ENCODE data around the gene PTH1R. TPM values are rescaled to one million over a fixed set of nuclear protein-coding genes. Genes with fewer than 3 reads are reported as not detected.

The PTH1R gene
- polyA plus RNA-seq, 3 donors: not detected

GRCh38 chr3:46884427-46884826 is 6.9 kb downstream of the PTH1R start:
- Mint-ChIP-seq H3K27ac (no peak overlapping the region), H3K36me3 (peaks cover 0 to 13% of the 10 kb centered on the region in 2 donors), H3K9me3 (peaks cover 0 to 16% (median 6%) of the 10 kb centered on the region in 7 donors), H3K27me3 (ENCODE audit: low read depth in 3 of 3) (peaks cover 61 to 83% (median 62%) of the 10 kb centered on the region in 3 donors), H3K4me3 (peak overlapping the region in 1 of 2 donors; percentile 82), H3K4me1 (peaks cover 12% of the 10 kb centered on the region)
- no peak for TF ChIP-seq CTCF (IDR thresholded peaks at IDR 0.05)
- H3K4me1 ChIP-seq (ENCODE audit: control insufficient read depth in 1 of 2, insufficient read depth in 2 of 2, low read length in 2 of 2): peaks cover 12 to 19% of the 10 kb centered on the region in 2 donors
- peaks cover 28 to 64% of the 10 kb centered on the region in 2 donors for H3K27me3 ChIP-seq (ENCODE audit: control insufficient read depth in 2 of 2, insufficient read depth in 2 of 2, low read length in 2 of 2)
- H3K9ac ChIP-seq (ENCODE audit: insufficient read depth, low read length, poor library complexity, severe bottlenecking): no peak overlapping the region
- H3K9me3 ChIP-seq (replicated peaks in 1 of 2; ENCODE audit: control insufficient read depth in 1 of 2, insufficient read depth in 1 of 2, low read length in 2 of 2): peaks cover 0 to 8% of the 10 kb centered on the region in 2 donors
- 84% methylated on average over 5 of the region's 5 CpGs for WGBS (ENCODE audit: insufficient coverage)
- no peak overlapping the region for H3K4me3 ChIP-seq (replicated peaks in 1 of 3; ENCODE audit: low read depth in 2 of 3, low read length in 3 of 3)
- intact Hi-C loops (cut with micrococcal nuclease): no loop called here
- no peak overlapping the region for H3K4me2 ChIP-seq (replicated peaks; ENCODE audit: extremely low read depth, low read length, poor library complexity, severe bottlenecking)
- DNase-seq: no peak
- H4K20me1 ChIP-seq (ENCODE audit: insufficient read depth, low read length): no peaks in the 10 kb centered on the region
- no peak overlapping the region for H3K27ac ChIP-seq (ENCODE audit: low read depth in 1 of 2, low read length in 2 of 2)
- no peaks in the 10 kb centered on the region for H3K36me3 ChIP-seq (replicated peaks in 1 of 2; ENCODE audit: control insufficient read depth in 1 of 2, insufficient read depth in 2 of 2, low read length in 2 of 2)
- no peaks in the 10 kb centered on the region for H3K79me2 ChIP-seq (ENCODE audit: insufficient read depth, low read length)
- H2AFZ ChIP-seq (ENCODE audit: insufficient read depth, low read depth, low read length, poor library complexity, severe bottlenecking): no peak overlapping the region

- H2AFZ ChIP-seq (ENCODE audit: insufficient read depth, low read depth, low read length, poor library complexity, severe bottlenecking): no peak overlapping the region
- H3K36me3 ChIP-seq (replicated peaks in 1 of 2; ENCODE audit: control insufficient read depth in 1 of 2, insufficient read depth in 2 of 2, low read length in 2 of 2): no peaks in the 10 kb centered on the region
- H3K4me3 ChIP-seq (replicated peaks in 1 of 3; ENCODE audit: low read depth in 2 of 3, low read length in 3 of 3): no peak overlapping the region
- no peak overlapping the region for H3K27ac Mint-ChIP-seq
- H3K27me3 Mint-ChIP-seq (ENCODE audit: low read depth in 3 of 3): peaks cover 59 to 81% (median 63%) of the 10 kb centered on the region in 3 donors
- H3K27me3 ChIP-seq (ENCODE audit: control insufficient read depth in 2 of 2, insufficient read depth in 2 of 2, low read length in 2 of 2): peaks cover 28 to 64% of the 10 kb centered on the region in 2 donors
- no peak overlapping the region for H3K27ac ChIP-seq (ENCODE audit: low read depth in 1 of 2, low read length in 2 of 2)
- H3K4me1 Mint-ChIP-seq: peaks cover 12% of the 10 kb centered on the region
- H4K20me1 ChIP-seq (ENCODE audit: insufficient read depth, low read length): no peaks in the 10 kb centered on the region
- peaks cover 0 to 16% (median 6%) of the 10 kb centered on the region in 7 donors for H3K9me3 Mint-ChIP-seq
- no peak overlapping the region for H3K9ac ChIP-seq (ENCODE audit: insufficient read depth, low read length, poor library complexity, severe bottlenecking)
- peaks cover 12 to 19% of the 10 kb centered on the region in 2 donors for H3K4me1 ChIP-seq (ENCODE audit: control insufficient read depth in 1 of 2, insufficient read depth in 2 of 2, low read length in 2 of 2)
- no peak overlapping the region for H3K4me2 ChIP-seq (replicated peaks; ENCODE audit: extremely low read depth, low read length, poor library complexity, severe bottlenecking)
- H3K79me2 ChIP-seq (ENCODE audit: insufficient read depth, low read length): no peaks in the 10 kb centered on the region
- peak overlapping the region in 1 of 2 donors; percentile 82 for H3K4me3 Mint-ChIP-seq
- peaks cover 0 to 13% of the 10 kb centered on the region in 2 donors for H3K36me3 Mint-ChIP-seq
- no peak for TF ChIP-seq CTCF (IDR thresholded peaks at IDR 0.05)
- intact Hi-C loops (cut with micrococcal nuclease): no loop called here
- no peak for DNase-seq
- no CpG with 5 or more reads among the region's 7 CpGs for WGBS (ENCODE audit: insufficient coverage)
- peaks cover 0 to 8% of the 10 kb centered on the region in 2 donors for H3K9me3 ChIP-seq (replicated peaks in 1 of 2; ENCODE audit: control insufficient read depth in 1 of 2, insufficient read depth in 1 of 2, low read length in 2 of 2)
Observed at GRCh38 chr3:46884929-46885328, 7.4 kb downstream of the PTH1R start.
